GM23248 (cell line): ENCODE data around the gene PEX12. TPM values are rescaled to one million over a fixed set of nuclear protein-coding genes. Genes with fewer than 3 reads are reported as not detected.

Source experiments
- DNase-seq: peaks from one replicate; pipeline ENCODE4 v3.0.0-alpha.2; 2015
- H2AFZ ChIP-seq: fragments of 200-600 bp; sonication (generic); 2 replicates; pipeline ENCODE4 v1.6.1; 2016; ENCODE audit warnings: antibody characterized with exemption
- H3F3A ChIP-seq: fragments of 200-600 bp; sonication (generic); 2 replicates; pipeline ENCODE4 v1.6.1; 2016; ENCODE audit warnings: mild to moderate bottlenecking, antibody characterized with exemption, mixed run types; ENCODE audit not compliant: insufficient read depth
- H3K27ac ChIP-seq: fragments of 200-600 bp; sonication (generic); 2 replicates; pipeline ENCODE4 v1.5.1; 2016; ENCODE audit warnings: mild to moderate bottlenecking
- H3K27me3 ChIP-seq: fragments of 200-600 bp; sonication (generic); replicated peaks from 2 replicates; pipeline ENCODE4 v1.6.1; 2016; ENCODE audit warnings: mild to moderate bottlenecking; ENCODE audit not compliant: insufficient read depth
- H3K36me3 ChIP-seq: fragments of 200-600 bp; sonication (generic); 2 replicates; pipeline ENCODE4 v1.6.1; 2016; ENCODE audit warnings: low read depth, mild to moderate bottlenecking
- H3K4me1 ChIP-seq: fragments of 200-600 bp; sonication (generic); 2 replicates; pipeline ENCODE4 v1.6.1; 2016; ENCODE audit warnings: mild to moderate bottlenecking; ENCODE audit not compliant: insufficient read depth
- H3K4me2 ChIP-seq: fragments of 200-600 bp; sonication (generic); one replicate; pipeline ENCODE4 v1.6.1; 2016; ENCODE audit warnings: mild to moderate bottlenecking; ENCODE audit not compliant: unreplicated experiment
- H3K4me3 ChIP-seq: fragments of 200-600 bp; sonication (generic); 2 replicates; pipeline ENCODE4 v1.5.1; 2016; ENCODE audit warnings: mild to moderate bottlenecking
- H3K79me2 ChIP-seq: fragments of 200-600 bp; sonication (generic); 2 replicates; pipeline ENCODE4 v1.6.1; 2016; ENCODE audit warnings: mild to moderate bottlenecking; ENCODE audit not compliant: insufficient read depth
- H3K9ac ChIP-seq: fragments of 200-600 bp; sonication (generic); 2 replicates; pipeline ENCODE4 v1.6.1; 2016; ENCODE audit warnings: mild to moderate bottlenecking
- H3K9me2 ChIP-seq: fragments of 200-600 bp; sonication (generic); 2 replicates; pipeline ENCODE4 v1.6.1; 2016; ENCODE audit warnings: mixed run types, mild to moderate bottlenecking, moderate library complexity; ENCODE audit not compliant: insufficient read depth
- H3K9me3 ChIP-seq: fragments of 200-600 bp; sonication (generic); one replicate; pipeline ENCODE4 v1.6.1; 2017; ENCODE audit warnings: low read depth
- H4K20me1 ChIP-seq: fragments of 200-600 bp; sonication (generic); 2 replicates; pipeline ENCODE4 v1.6.0; 2016; ENCODE audit not compliant: insufficient read depth
- EZH2 ChIP-seq: fragments of 200-600 bp; sonication (generic); IDR thresholded peaks from 2 replicates; pipeline ENCODE4 v1.6.1; 2018; ENCODE audit warnings: antibody characterized with exemption, mild to moderate bottlenecking; ENCODE audit not compliant: insufficient read depth, poor library complexity, severe bottlenecking
- EZH2phosphoT487 ChIP-seq: fragments of 200-600 bp; sonication (generic); IDR thresholded peaks from 2 replicates; pipeline ENCODE4 v1.6.1; 2018; ENCODE audit warnings: antibody characterized with exemption, moderate library complexity, mild to moderate bottlenecking, low read depth; ENCODE audit not compliant: insufficient read depth
- WGBS, 2 experiments: methylation state at CpG; one replicate each; pipeline ENCODE4 v1.1.6; 2015 to 2017; ENCODE audit warnings: low lambda C conversion rate in 2 of 2, low coverage in 1 of 2; ENCODE audit errors: missing lambda C conversion rate in 2 of 2; 5-methylcytosine and 5-hydroxymethylcytosine counted together
- in situ Hi-C: fragments of 300-500 bp; cut with MboI; formaldehyde crosslinking; loops from 2 replicates; pipeline ENCODE4 v1.15.0; 2020
- polyA plus RNA-seq: library from polyadenylated mRNA; unstranded; fragments of >200 nt; fragmentation: Nextera tagmentation; extraction: Ambion mirVana; gene quantifications from 2 replicates; pipeline ENCODE4 v1.2.1, GENCODE V29; 2016
- total RNA-seq: library from RNA; depleted of rRNA; stranded (reverse); fragments of >200 nt; shearing (Covaris generic); gene quantifications from 2 replicates; pipeline ENCODE4 v1.2.3, GENCODE V29; 2014

PEX12 gene
- total and polyA plus RNA-seq, 2 experiments from 2014 or later: 6.3 to 7.9 TPM

DNA sequence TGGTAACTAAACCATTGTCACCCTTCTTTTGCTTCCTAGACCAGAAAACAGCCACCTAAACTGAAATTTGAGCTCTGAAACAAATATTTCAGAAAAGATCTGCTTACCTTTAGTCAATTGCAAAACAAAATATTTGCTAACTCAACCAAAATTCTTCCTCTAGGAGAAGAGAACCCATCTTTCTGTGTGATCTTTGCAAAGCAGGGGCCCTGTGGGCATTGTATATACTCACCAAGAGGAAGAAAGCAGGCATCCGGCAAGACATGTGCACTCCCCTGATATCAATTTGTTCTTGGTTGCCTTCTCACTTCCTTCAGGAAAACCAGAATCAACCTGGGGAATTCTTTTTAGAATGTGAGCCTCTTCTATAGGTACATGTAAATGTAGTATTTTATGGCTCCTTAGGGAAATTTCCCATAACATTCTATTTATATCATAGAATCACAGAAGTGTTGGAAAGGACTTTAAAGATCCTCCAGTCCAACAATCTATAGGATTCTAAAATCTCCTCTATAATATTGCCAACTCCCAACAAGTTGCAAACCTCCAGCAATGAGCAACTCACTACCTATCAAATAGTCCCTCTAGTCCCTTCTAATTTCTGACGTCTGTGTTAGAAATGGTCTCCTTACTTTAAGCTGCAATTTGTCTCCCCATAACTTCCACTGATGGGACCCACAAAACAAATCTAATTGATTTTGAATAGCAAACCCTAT is 18.7 kb downstream of the PEX12 start:
- no peak overlapping the region for H3K27ac ChIP-seq
- 32 to 43% methylated on average over 2 of the region's 2 CpGs for WGBS, 2 experiments
- DNase-seq: no peak
- H3K9me2 ChIP-seq: no peaks in the 10 kb centered on the region
- TF ChIP-seq EZH2: no peak
- no peak for TF ChIP-seq EZH2phosphoT487
- no peaks in the 10 kb centered on the region for H3K4me1 ChIP-seq
- H3K27me3 ChIP-seq: peaks cover 31% of the 10 kb centered on the region; the same call in 1 of the 2 replicates
- in situ Hi-C loops: loop anchor here (10.0 kb wide), 1 partner anchor 55 kb away; no protein-coding TSS in a partner anchor
- H3K79me2 ChIP-seq: no peaks in the 10 kb centered on the region
- no peaks in the 10 kb centered on the region for H3K9me3 ChIP-seq
- H3K4me2 ChIP-seq: no peak overlapping the region
- H3F3A ChIP-seq: no peaks in the 10 kb centered on the region
- H4K20me1 ChIP-seq: no peaks in the 10 kb centered on the region
- H2AFZ ChIP-seq: no peak overlapping the region
- no peak overlapping the region for H3K4me3 ChIP-seq
- no peaks in the 10 kb centered on the region for H3K36me3 ChIP-seq
- no peak overlapping the region for H3K9ac ChIP-seq

- WGBS, 2 experiments: 58% methylated on average over 3 of the region's 3 CpGs
- H3K9me2 ChIP-seq: no peaks in the 10 kb centered on the region
- no peak overlapping the region for H3K4me3 ChIP-seq
- peaks cover 30% of the 10 kb centered on the region; the same call in 1 of the 2 replicates for H3K27me3 ChIP-seq
- H3F3A ChIP-seq: no peaks in the 10 kb centered on the region
- no peak overlapping the region for H3K27ac ChIP-seq
- in situ Hi-C loops: loop anchor here (10.0 kb wide), 1 partner anchor 57 kb away; no protein-coding TSS in a partner anchor
- no peaks in the 10 kb centered on the region for H3K79me2 ChIP-seq
- no peak for TF ChIP-seq EZH2
- no peak for TF ChIP-seq EZH2phosphoT487
- no peaks in the 10 kb centered on the region for H3K4me1 ChIP-seq
- no peaks in the 10 kb centered on the region for H3K36me3 ChIP-seq
- DNase-seq: no peak
- H3K9ac ChIP-seq: no peak overlapping the region
- no peak overlapping the region for H3K4me2 ChIP-seq
- no peaks in the 10 kb centered on the region for H4K20me1 ChIP-seq
- no peaks in the 10 kb centered on the region for H3K9me3 ChIP-seq
- no peak overlapping the region for H2AFZ ChIP-seq
Measured at GRCh38 chr17:35557353-35557752, 21.0 kb downstream of the PEX12 start.

- no peak overlapping the region for H3K27ac ChIP-seq
- H4K20me1 ChIP-seq: no peaks in the 10 kb centered on the region
- no peak for TF ChIP-seq EZH2
- no peak for TF ChIP-seq EZH2phosphoT487
- H3K4me2 ChIP-seq: no peak overlapping the region
- H3K9ac ChIP-seq: no peak overlapping the region
- H3K27me3 ChIP-seq: peaks cover 30% of the 10 kb centered on the region; the same call in 1 of the 2 replicates
- H3K36me3 ChIP-seq: no peaks in the 10 kb centered on the region
- no peak overlapping the region for H2AFZ ChIP-seq
- no peaks in the 10 kb centered on the region for H3K9me3 ChIP-seq
- no peak for DNase-seq
- H3K9me2 ChIP-seq: no peaks in the 10 kb centered on the region
- no peaks in the 10 kb centered on the region for H3K79me2 ChIP-seq
- H3F3A ChIP-seq: no peaks in the 10 kb centered on the region
- in situ Hi-C loops: loop anchor here (10.0 kb wide), 1 partner anchor 59 kb away; no protein-coding TSS in a partner anchor
- H3K4me3 ChIP-seq: no peak overlapping the region
- no peaks in the 10 kb centered on the region for H3K4me1 ChIP-seq
- WGBS, 2 experiments: 56 to 67% methylated on average over 5 of the region's 5 CpGs
Measured at GRCh38 chr17:35555691-35556090, 22.7 kb downstream of the PEX12 start.

DNA sequence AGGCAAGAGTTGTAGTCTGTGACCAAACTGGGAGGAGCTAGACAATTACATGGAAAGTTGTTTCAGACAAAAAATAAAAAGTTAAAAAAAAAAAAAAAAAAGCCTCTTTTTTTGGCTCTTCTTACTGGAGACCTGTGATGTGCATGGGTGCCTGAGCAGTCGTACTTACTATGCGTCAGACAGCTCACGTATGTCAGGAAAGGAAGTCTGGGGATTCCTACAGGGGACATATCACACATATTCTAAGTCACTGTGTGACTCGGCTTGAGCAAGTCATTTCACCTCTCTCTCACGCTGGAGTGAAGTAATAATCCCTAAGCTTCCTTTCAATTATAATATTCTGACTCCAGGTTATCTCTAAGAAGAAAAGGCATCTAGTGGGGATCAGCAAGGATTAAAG is 23.7 kb downstream of the PEX12 start:
- no peak for TF ChIP-seq EZH2
- TF ChIP-seq EZH2phosphoT487: no peak
- Histone ChIP-seq H3K27ac (no peak overlapping the region), H3K27me3 (peaks cover 26% of the 10 kb centered on the region), H4K20me1 (no peaks in the 10 kb centered on the region), H3K9me3 (no peaks in the 10 kb centered on the region), H2AFZ (no peak overlapping the region), H3K4me2 (no peak overlapping the region), H3K4me1 (no peaks in the 10 kb centered on the region), H3K36me3 (no peaks in the 10 kb centered on the region), H3F3A (no peaks in the 10 kb centered on the region), H3K79me2 (no peaks in the 10 kb centered on the region), H3K4me3 (no peak overlapping the region), H3K9me2 (no peaks in the 10 kb centered on the region), H3K9ac (no peak overlapping the region)
- DNase-seq: peak; percentile 39
- WGBS, 2 experiments: 58 to 59% methylated on average over 5 of the region's 5 CpGs
- in situ Hi-C loops: loop anchor here (10.0 kb wide), 1 partner anchor 60 kb away; no protein-coding TSS in a partner anchor
